ENCODE data around the gene PRKCH. TPM values are rescaled to one million over a fixed set of nuclear protein-coding genes. Genes with fewer than 3 reads are reported as not detected.

Gene PRKCH
- total RNA-seq, 4 donors from 2014 or later = 49.5 to 147 (median 59.2) TPM

DNA sequence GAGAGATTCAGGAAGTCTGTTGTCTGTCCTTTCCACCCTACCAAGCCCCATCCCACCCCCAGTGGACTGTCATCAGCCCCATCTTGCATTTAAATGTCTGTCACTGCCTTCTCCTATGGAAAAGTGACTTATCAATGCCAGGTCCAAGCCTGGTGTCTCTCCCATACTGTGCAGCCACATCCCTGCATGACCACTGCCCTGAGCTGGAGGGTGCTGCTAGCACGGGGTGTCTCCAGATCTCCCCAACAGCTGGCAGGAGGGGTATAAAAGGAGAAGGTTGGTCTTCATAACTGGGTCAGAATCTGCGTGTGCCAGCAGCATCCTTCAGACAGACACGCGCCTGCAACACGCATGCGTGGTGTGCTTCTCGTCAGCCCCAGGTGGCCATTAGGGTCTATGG lies 219.6 kb downstream of the PRKCH start:
- no peak for TF ChIP-seq CTCF (IDR thresholded peaks at IDR 0.05)
- no peak for TF ChIP-seq EP300 (IDR thresholded peaks at IDR 0.05)
- no peak for TF ChIP-seq POLR2AphosphoS5 (IDR thresholded peaks at IDR 0.05)
- no peak for TF ChIP-seq POLR2A (IDR thresholded peaks at IDR 0.05)
- Histone ChIP-seq H3K27ac (no peak overlapping the region), H3K4me1 (peaks cover 43% of the 10 kb centered on the region), H3K36me3 (no peaks in the 10 kb centered on the region), H3K27me3 (no peaks in the 10 kb centered on the region), H3K4me3 (no peak overlapping the region), H3K9me3 (no peaks in the 10 kb centered on the region)
- no peak for DNase-seq (ENCODE audit: low spot score in 2 of 2)
- WGBS = 97% methylated on average over 6 of the region's 7 CpGs

DNA sequence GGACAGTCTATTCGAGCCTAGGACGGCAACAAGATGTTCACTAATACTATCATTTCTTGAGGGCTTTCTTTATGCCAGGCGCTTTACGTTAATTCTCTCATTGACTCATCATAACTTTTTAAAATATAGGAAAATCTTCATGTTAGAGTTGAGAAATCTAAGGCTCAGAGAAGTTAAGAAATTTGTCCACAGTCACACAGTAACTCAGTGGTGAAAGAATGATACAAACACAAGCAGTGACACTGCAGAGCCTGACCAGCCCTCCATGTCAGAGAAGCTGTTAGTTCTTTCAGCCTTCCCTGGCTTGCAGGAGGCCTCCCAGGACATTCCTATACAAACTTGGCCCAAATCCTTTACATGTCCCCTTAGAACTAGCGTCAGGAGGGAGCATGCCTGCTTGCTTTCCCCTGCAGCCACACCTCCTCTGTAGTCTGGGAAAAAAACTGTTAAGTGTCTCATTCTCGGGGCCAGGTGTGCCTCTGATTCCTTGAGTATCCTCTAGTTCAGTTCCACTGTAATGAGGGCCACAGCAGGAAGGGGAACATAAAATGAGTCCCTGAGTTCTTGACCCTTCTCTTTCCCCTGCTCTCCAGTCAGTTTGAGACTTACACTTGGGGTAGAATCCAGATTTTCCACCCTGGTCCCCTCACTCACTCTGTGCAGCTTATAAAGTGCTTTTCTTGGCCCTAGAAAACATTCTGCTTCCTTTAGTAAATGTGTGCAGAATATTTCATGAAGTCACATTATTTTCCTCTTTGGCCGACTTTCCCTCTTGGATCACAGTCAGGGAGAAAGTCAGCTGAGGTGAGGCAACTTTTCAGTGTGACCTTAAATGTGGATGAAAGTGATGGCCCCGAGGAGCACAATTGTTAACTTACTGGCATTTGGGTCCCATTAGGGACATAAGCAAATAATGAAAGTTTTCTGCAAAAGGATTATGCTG lies 221.7 kb downstream of the PRKCH start:
- WGBS = 73% methylated on average over 8 of the region's 8 CpGs
- Histone ChIP-seq H3K27me3 (no peaks in the 10 kb centered on the region), H3K4me1 (peaks cover 41% of the 10 kb centered on the region), H3K4me3 (no peak overlapping the region), H3K9me3 (no peaks in the 10 kb centered on the region), H3K27ac (peak overlapping the region; percentile 82), H3K36me3 (peaks cover 2% of the 10 kb centered on the region)
- no peak for DNase-seq (ENCODE audit: low spot score in 2 of 2)
- TF ChIP-seq EP300 (IDR thresholded peaks at IDR 0.05) (no peak), POLR2AphosphoS5 (IDR thresholded peaks at IDR 0.05) (no peak), POLR2A (IDR thresholded peaks at IDR 0.05) (no peak), CTCF (IDR thresholded peaks at IDR 0.05) (no peak)

- WGBS = 91% methylated on average over 7 of the region's 7 CpGs
- Histone ChIP-seq H3K9me3 (no peaks in the 10 kb centered on the region), H3K27ac (peak overlapping the region; percentile 82), H3K36me3 (peaks cover 10% of the 10 kb centered on the region), H3K4me1 (peaks cover 38% of the 10 kb centered on the region), H3K4me3 (no peak overlapping the region), H3K27me3 (no peaks in the 10 kb centered on the region)
- TF ChIP-seq EP300 (IDR thresholded peaks at IDR 0.05) (no peak), POLR2AphosphoS5 (IDR thresholded peaks at IDR 0.05) (no peak), CTCF (IDR thresholded peaks at IDR 0.05) (no peak), POLR2A (IDR thresholded peaks at IDR 0.05) (no peak)
- no peak for DNase-seq (ENCODE audit: low spot score in 2 of 2)
Measured at GRCh38 chr14:61543946-61544345, 222.6 kb downstream of the PRKCH start.

DNA sequence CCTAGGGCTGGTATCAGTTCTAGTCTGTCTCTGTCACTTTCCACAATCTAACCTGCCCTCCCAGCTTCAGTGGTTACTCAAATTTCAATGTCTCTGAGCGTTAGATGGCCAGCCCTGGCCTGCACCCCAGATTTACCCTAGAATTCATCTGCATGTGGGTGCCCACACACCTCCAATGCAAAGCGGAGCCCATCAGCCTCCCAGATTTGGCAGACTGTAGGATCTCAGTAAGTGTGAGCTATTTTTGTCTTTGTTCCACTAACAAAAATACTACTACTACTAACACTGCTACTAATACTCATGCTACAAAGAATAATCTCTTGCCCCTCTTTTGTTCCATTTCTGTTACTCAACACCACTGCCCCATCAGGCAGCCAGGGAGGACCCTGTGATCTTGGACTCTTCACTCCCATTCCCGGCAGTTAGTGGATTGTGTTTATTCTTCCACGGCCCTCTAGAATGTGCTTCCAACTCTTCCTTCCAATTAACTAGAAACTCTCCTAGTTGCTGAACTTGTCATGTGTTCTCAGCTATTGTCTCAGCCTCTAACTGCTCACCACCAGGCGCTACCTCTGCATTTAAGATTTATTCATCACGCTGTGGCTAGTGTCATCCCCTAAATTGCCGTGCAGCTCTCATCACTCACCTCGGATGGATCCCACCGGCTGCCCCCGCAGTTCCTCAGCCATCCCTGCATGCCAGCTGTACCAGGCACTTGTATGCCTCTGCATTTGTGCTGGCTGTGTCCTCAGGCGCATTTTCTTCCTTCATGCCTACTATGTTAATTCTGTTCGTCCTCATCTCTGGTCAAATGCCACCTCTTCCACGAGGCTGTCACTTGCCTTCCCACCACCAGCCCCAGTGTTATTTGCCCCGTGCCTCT lies 223.3 kb downstream of the PRKCH start:
- Histone ChIP-seq H3K27me3 (no peaks in the 10 kb centered on the region), H3K36me3 (peaks cover 18% of the 10 kb centered on the region), H3K4me3 (no peak overlapping the region), H3K9me3 (no peaks in the 10 kb centered on the region), H3K4me1 (peaks cover 38% of the 10 kb centered on the region), H3K27ac (peak overlapping the region; percentile 82)
- TF ChIP-seq POLR2A (IDR thresholded peaks at IDR 0.05) (no peak), CTCF (IDR thresholded peaks at IDR 0.05) (no peak), POLR2AphosphoS5 (IDR thresholded peaks at IDR 0.05) (no peak), EP300 (IDR thresholded peaks at IDR 0.05) (no peak)
- 83% methylated on average over 14 of the region's 14 CpGs for WGBS
- no peak for DNase-seq (ENCODE audit: low spot score in 2 of 2)
